ENCODE measurements around the gene RRAS2. TPM values are rescaled to one million over a fixed set of nuclear protein-coding genes. Genes with fewer than 3 reads are reported as not detected.

The RRAS2 gene
- total and polyA plus RNA-seq, 10 of the 15 experiments (the other 5 are each of a cell fraction or from before 2014, with no cell fraction given): 26.9 to 72.4 (median 45.4) TPM

GRCh38 chr11:14334192-14334591 is 24.8 kb downstream of the RRAS2 start:
- no peaks in the 10 kb centered on the region for H4K20me1 ChIP-seq (ENCODE audit: control insufficient read depth, insufficient read depth)
- H3K4me3 ChIP-seq: no peak overlapping the region
- DNase-seq (ENCODE audit: low read depth, low spot score): no peak
- ChIA-PET SMC1A (ENCODE audit: uncharacterized antibody, unreplicated experiment) (interaction anchor here (1.0 to 4.4 kb wide), 7 partner anchors 10 to 33 kb away, joined by 3 to 43 read pairs (median 4); no protein-coding TSS in a partner anchor), RAD21 (ENCODE audit: unreplicated experiment) (interaction anchor here (0.7 to 2.6 kb wide), 2 partner anchors 19 to 26 kb away, joined by 3 to 6 read pairs; no protein-coding TSS in a partner anchor), CTCF (interaction anchor here (1.4 to 2.5 kb wide), 6 partner anchors 8 to 26 kb away, joined by 4 to 10 read pairs (median 8); no protein-coding TSS in a partner anchor), POLR2A (interaction anchor here (1.5 to 2.0 kb wide), 5 partner anchors 8 to 24 kb away, joined by 4 to 9 read pairs (median 4); no protein-coding TSS in a partner anchor)
- H3K4me1 ChIP-seq (ENCODE audit: control insufficient read depth, insufficient read depth, low read length): peaks cover 32% of the 10 kb centered on the region; the same call in 1 of the 2 replicates
- FAIRE-seq: no peak
- no peak overlapping the region for H2AFZ ChIP-seq (ENCODE audit: control insufficient read depth, low read depth, low read length)
- WGBS (ENCODE audit: insufficient coverage, insufficient replicate concordance, low lambda C conversion rate, missing lambda C conversion rate): 0% methylated on average over 1 of the region's 1 CpG
- H3K79me2 ChIP-seq (ENCODE audit: control insufficient read depth, insufficient read depth, low read length): peaks cover 98% of the 10 kb centered on the region
- intact Hi-C loops (cut with micrococcal nuclease; ENCODE audit: unreplicated experiment) (no loop called here), in situ Hi-C loops (cut with MboI) (no loop called here)
- peak overlapping the region; percentile 17 for H3K4me2 ChIP-seq (ENCODE audit: control insufficient read depth, insufficient read depth)
- BruUV-seq (replicated peaks): no TSS peak
- H3K9me3 ChIP-seq (replicated peaks; ENCODE audit: control insufficient read depth, insufficient read depth, low read length): peaks cover 20% of the 10 kb centered on the region
- ATAC-seq: no peak
- no peak for TF ChIP-seq KAT2A (conservative IDR thresholded peaks at IDR 0.05; ENCODE audit: control insufficient read depth, low read depth, low read length)
- no peak for TF ChIP-seq REST (IDR thresholded peaks at IDR 0.05; ENCODE audit: low read depth, low read length)
- no peak for TF ChIP-seq MEF2A (IDR thresholded peaks at IDR 0.05; ENCODE audit: insufficient read depth, low read depth, low read length)
- TF ChIP-seq CBFB (IDR thresholded peaks at IDR 0.05; ENCODE audit: low read depth): no peak
- TF ChIP-seq ZNF592 (IDR thresholded peaks at IDR 0.05): no peak
- no peak for TF ChIP-seq ZNF207 (IDR thresholded peaks at IDR 0.05; ENCODE audit: borderline replicate concordance)
- TF ChIP-seq PKNOX1 (IDR thresholded peaks at IDR 0.05): no peak
- no peak for TF ChIP-seq E2F8 (IDR thresholded peaks at IDR 0.05; ENCODE audit: low read depth, partially characterized antibody)
- H3K27me3 ChIP-seq (replicated peaks in 1 of 2; ENCODE audit: control insufficient read depth in 2 of 2, insufficient read depth in 2 of 2, low read length in 1 of 2): no peaks in the 10 kb centered on the region
- peak overlapping the region; percentile 64; the same call in 1 of the 2 replicates for H3K27ac ChIP-seq (ENCODE audit: control insufficient read depth, insufficient read depth)
- no peak overlapping the region for H3K9ac ChIP-seq (ENCODE audit: control insufficient read depth, insufficient read depth, low read length)
- no peaks in the 10 kb centered on the region for H3K36me3 ChIP-seq (ENCODE audit: control insufficient read depth in 2 of 2, insufficient read depth in 2 of 2, low read length in 1 of 2)
